Measurements from ENCODE around the gene SLC11A1. TPM values are rescaled to one million over a fixed set of nuclear protein-coding genes. Genes with fewer than 3 reads are reported as not detected.
A peak's percentile ranks its signal among the peaks of the same experiment; 100 is the strongest.

The SLC11A1 gene
- total and polyA plus RNA-seq, 11 donors: 0.96 to 31.0 (median 4.5) TPM

DNA sequence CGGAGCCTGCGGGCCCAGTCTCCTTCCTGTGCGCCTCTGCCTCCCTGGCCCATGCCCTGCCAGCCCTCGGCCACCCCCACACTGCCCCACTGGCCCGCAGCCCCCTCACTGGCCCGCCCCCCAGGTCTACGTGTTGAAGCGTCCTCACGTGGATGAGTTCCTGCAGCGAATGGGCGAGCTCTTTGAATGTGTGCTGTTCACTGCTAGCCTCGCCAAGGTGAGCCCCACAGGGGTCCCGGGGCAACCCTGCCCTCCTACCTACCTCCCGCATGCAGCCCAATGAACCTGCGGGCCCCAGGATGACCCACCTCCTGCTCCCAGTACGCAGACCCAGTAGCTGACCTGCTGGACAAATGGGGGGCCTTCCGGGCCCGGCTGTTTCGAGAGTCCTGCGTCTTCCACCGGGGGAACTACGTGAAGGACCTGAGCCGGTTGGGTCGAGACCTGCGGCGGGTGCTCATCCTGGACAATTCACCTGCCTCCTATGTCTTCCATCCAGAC lies 20.9 kb downstream of the SLC11A1 start:
- peaks cover 3 to 45% (median 40%) of the 10 kb centered on the region in 9 donors for H3K36me3 ChIP-seq
- H3K27ac ChIP-seq: peak overlapping the region in 3 of 12 donors; percentile 43 to 99 (median 99)
- no peak for ATAC-seq
- no peaks in the 10 kb centered on the region for H3K9me3 ChIP-seq
- TF ChIP-seq POLR2A (IDR thresholded peaks at IDR 0.05): no peak
- TF ChIP-seq, protein P1, sequence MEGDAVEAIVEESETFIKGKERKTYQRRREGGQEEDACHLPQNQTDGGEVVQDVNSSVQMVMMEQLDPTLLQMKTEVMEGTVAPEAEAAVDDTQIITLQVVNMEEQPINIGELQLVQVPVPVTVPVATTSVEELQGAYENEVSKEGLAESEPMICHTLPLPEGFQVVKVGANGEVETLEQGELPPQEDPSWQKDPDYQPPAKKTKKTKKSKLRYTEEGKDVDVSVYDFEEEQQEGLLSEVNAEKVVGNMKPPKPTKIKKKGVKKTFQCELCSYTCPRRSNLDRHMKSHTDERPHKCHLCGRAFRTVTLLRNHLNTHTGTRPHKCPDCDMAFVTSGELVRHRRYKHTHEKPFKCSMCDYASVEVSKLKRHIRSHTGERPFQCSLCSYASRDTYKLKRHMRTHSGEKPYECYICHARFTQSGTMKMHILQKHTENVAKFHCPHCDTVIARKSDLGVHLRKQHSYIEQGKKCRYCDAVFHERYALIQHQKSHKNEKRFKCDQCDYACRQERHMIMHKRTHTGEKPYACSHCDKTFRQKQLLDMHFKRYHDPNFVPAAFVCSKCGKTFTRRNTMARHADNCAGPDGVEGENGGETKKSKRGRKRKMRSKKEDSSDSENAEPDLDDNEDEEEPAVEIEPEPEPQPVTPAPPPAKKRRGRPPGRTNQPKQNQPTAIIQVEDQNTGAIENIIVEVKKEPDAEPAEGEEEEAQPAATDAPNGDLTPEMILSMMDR (IDR thresholded peaks at IDR 0.05): no peak
- no peak overlapping the region for H3K4me3 ChIP-seq
- 74 to 87% (median 83%) methylated on average over 12 to 26 of the region's 26 CpGs for WGBS, 4 donors
- DNase-seq: peak in 2 of 5 donors; percentile 34 to 62
- H3K27me3 ChIP-seq: no peaks in the 10 kb centered on the region
- H3K4me1 ChIP-seq: peaks cover 12 to 75% (median 58%) of the 10 kb centered on the region in 12 donors
- intact Hi-C loops (cut with DNase I): loop anchor here in 5 of 10 donors (10.0 kb wide), 2 partner anchors 162 to 252 kb away; partner anchors contain the start of genes BCS1L (in 4 of the 5), ZNF142 (in 4 of the 5), CNOT9 (in 1 of the 5) and USP37 (in 1 of the 5)

DNA sequence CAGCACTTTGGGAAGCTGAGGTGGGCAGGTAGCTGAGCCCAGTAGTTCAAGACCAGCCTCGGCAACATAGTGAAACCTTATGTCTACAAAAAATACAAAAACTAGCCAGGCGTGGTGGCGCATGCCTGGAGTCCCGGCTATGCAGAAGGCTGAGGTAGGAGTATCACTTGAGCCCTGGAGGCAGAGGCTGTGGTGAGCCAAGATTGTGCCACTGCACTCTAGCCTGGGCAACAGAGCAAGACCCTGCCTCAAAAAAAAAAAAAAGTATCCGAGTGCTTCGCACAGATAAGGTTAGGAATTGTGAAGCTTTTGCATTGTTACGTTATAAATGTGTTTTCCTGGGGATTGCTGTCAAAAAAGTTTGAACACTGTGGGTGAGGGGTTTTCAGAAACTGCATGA lies 21.7 kb downstream of the SLC11A1 start:
- TF ChIP-seq POLR2A (IDR thresholded peaks at IDR 0.05): no peak
- TF ChIP-seq, protein P1 (IDR thresholded peaks at IDR 0.05): no peak
- intact Hi-C loops (cut with DNase I): loop anchor here in 5 of 10 donors (10.0 kb wide), 2 partner anchors 161 to 251 kb away; partner anchors contain the start of genes BCS1L (in 4 of the 5), ZNF142 (in 4 of the 5), CNOT9 (in 1 of the 5) and USP37 (in 1 of the 5)
- Histone ChIP-seq H3K36me3 (peaks cover 3 to 45% (median 40%) of the 10 kb centered on the region in 9 donors), H3K27ac (no peak overlapping the region), H3K27me3 (no peaks in the 10 kb centered on the region), H3K4me3 (no peak overlapping the region), H3K4me1 (peaks cover 12 to 69% (median 54%) of the 10 kb centered on the region in 12 donors), H3K9me3 (no peaks in the 10 kb centered on the region)
- WGBS, 4 donors: 79 to 83% (median 81%) methylated on average over 7 of the region's 7 CpGs
- DNase-seq (no peak), ATAC-seq (no peak)

- no peak overlapping the region for H3K4me3 ChIP-seq
- no peaks in the 10 kb centered on the region for H3K9me3 ChIP-seq
- H3K27ac ChIP-seq: peak overlapping the region in 11 of 12 donors; percentile 82 to 96 (median 93)
- ATAC-seq (no peak), DNase-seq (no peak)
- 61 to 70% (median 65%) methylated on average over 10 to 16 of the region's 16 CpGs for WGBS, 4 donors
- H3K27me3 ChIP-seq: no peaks in the 10 kb centered on the region
- peaks cover 3 to 45% (median 40%) of the 10 kb centered on the region in 9 donors for H3K36me3 ChIP-seq
- intact Hi-C loops (cut with DNase I): loop anchor here in 8 of 10 donors (5.0 to 10.0 kb wide), 8 partner anchors 58 to 268 kb away; partner anchors contain the start of genes BCS1L (in 5 of the 8), ZNF142 (in 5 of the 8), CNOT9 (in 2 of the 8) and USP37 (in 2 of the 8)
- peaks cover 12 to 66% (median 52%) of the 10 kb centered on the region in 12 donors for H3K4me1 ChIP-seq
- TF ChIP-seq, protein P1 (IDR thresholded peaks at IDR 0.05): no peak
- TF ChIP-seq POLR2A (IDR thresholded peaks at IDR 0.05): no peak
Measured at GRCh38 chr2:218404351-218405085, 22.4 kb downstream of the SLC11A1 start.

All from heart left ventricle (tissue), 16 donors.